OCI-LY7 (cell line): ENCODE results near the gene PHF21B. TPM values are rescaled to one million over a fixed set of nuclear protein-coding genes. Genes with fewer than 3 reads are reported as not detected.

Experiments
- BruUV-seq: library from RNA; stranded (reverse); fragments of 400-500 nt; replicated peaks from 2 replicates; lab custom pipeline; 2021; lab: Mats Ljungman, UMichigan
- CTCF ChIA-PET: fragments of 300-600 bp; sonication (Branson Sonifier 250); formaldehyde crosslinking; loops from one replicate; lab custom pipeline; 2022; ENCODE audit warnings: antibody characterized with exemption; ENCODE audit not compliant: unreplicated experiment; lab: Charles Lee
- POLR2A ChIA-PET: fragments of 300-600 bp; sonication (Branson Sonifier 250); formaldehyde crosslinking; loops from one replicate; lab custom pipeline; 2022; ENCODE audit warnings: antibody characterized with exemption; lab: Charles Lee
- DNase-seq: peaks from one replicate; pipeline ENCODE4 v3.0.0-alpha.2; 2015; ENCODE audit warnings: low spot score
- H2AFZ ChIP-seq: fragments of 200-600 bp; sonication (generic), shearing (Covaris generic); 2 replicates; pipeline ENCODE4 v1.6.1; 2014; ENCODE audit warnings: mild to moderate bottlenecking, antibody characterized with exemption, low read length, moderate library complexity
- H3K27ac ChIP-seq: fragments of 200-600 bp; sonication (generic); 2 replicates; pipeline ENCODE4 v1.5.1; 2014; ENCODE audit warnings: mixed run types, low read depth, mild to moderate bottlenecking, moderate library complexity, low read length, inconsistent platforms; ENCODE audit not compliant: poor library complexity, severe bottlenecking
- H3K36me3 ChIP-seq: fragments of 200-600 bp; sonication (generic); 2 replicates; pipeline ENCODE4 v1.6.1; 2014; ENCODE audit warnings: mild to moderate bottlenecking, antibody characterized with exemption, low read length, moderate library complexity, mixed read lengths; ENCODE audit not compliant: insufficient read depth
- H3K4me1 ChIP-seq: fragments of 200-600 bp; sonication (generic); 2 replicates; pipeline ENCODE4 v1.5.1; 2014; ENCODE audit warnings: mild to moderate bottlenecking, low read length; ENCODE audit not compliant: insufficient read depth, poor library complexity, severe bottlenecking
- H3K4me2 ChIP-seq: fragments of 200-600 bp; sonication (generic); 2 replicates; pipeline ENCODE4 v1.6.1; 2014; ENCODE audit warnings: mild to moderate bottlenecking, low read length
- H3K4me3 ChIP-seq: fragments of 200-600 bp; sonication (generic); 2 replicates; pipeline ENCODE4 v1.5.1; 2014; ENCODE audit warnings: mild to moderate bottlenecking, low read depth, low read length; ENCODE audit not compliant: poor library complexity, severe bottlenecking
- H3K79me2 ChIP-seq: fragments of 200-600 bp; sonication (generic); 2 replicates; pipeline ENCODE4 v1.6.1; 2016; ENCODE audit warnings: low read depth, mild to moderate bottlenecking, low read length, moderate library complexity, mixed read lengths; ENCODE audit not compliant: insufficient read depth
- H3K9me2 ChIP-seq: fragments of 200-600 bp; sonication (generic); 2 replicates; pipeline ENCODE4 v1.6.1; 2016; ENCODE audit warnings: mild to moderate bottlenecking, low read length, mixed read lengths; ENCODE audit not compliant: insufficient read depth
- H3K9me3 ChIP-seq: fragments of 200-600 bp; sonication (generic); 2 replicates; pipeline ENCODE4 v1.6.1; 2014; ENCODE audit warnings: mild to moderate bottlenecking, mixed run types, low read length, mixed read lengths
- H4K20me1 ChIP-seq: fragments of 200-600 bp; sonication (generic); 2 replicates; pipeline ENCODE4 v1.6.1; 2014; ENCODE audit warnings: mild to moderate bottlenecking, antibody characterized with exemption, low read length, moderate library complexity, mixed read lengths; ENCODE audit not compliant: insufficient read depth
- CTCF ChIP-seq: fragments of 200-600 bp; sonication (generic); conservative IDR thresholded peaks from 2 replicates; pipeline ENCODE4 v1.5.1; 2014; ENCODE audit warnings: mild to moderate bottlenecking, antibody characterized with exemption, low read length, moderate library complexity, mixed read lengths
- EZH2phosphoT487 ChIP-seq: fragments of 200-600 bp; sonication (generic); IDR thresholded peaks from 2 replicates; pipeline ENCODE4 v1.6.1; 2018; ENCODE audit warnings: low read depth, borderline replicate concordance, mild to moderate bottlenecking, mixed run types, antibody characterized with exemption, low read length, moderate library complexity, mixed read lengths
- intact Hi-C: fragments of 100-400 bp; cut with micrococcal nuclease; formaldehyde crosslinking; loops from one replicate; pipeline ENCODE4 v1.10.0; 2022; ENCODE audit not compliant: unreplicated experiment
- total RNA-seq, 2 experiments: library from RNA; depleted of rRNA in 1 of 2; stranded (reverse); fragments of >200 nt in 1 of 2; shearing (Covaris generic) in 1 of 2; gene quantifications; 2 replicates each; pipeline ENCODE4 v1.2.3, GENCODE V29; 2014 to 2022

Gene PHF21B
- total RNA-seq, 2 experiments from 2014 or later: 9.4 to 12.4 TPM

GRCh38 chr22:44883011-44883421 is 126.8 kb downstream of the PHF21B start:
- Histone ChIP-seq H3K4me1 (no peaks in the 10 kb centered on the region), H4K20me1 (no peaks in the 10 kb centered on the region), H3K27ac (no peak overlapping the region), H2AFZ (no peak overlapping the region), H3K9me2 (no peaks in the 10 kb centered on the region), H3K4me3 (no peak overlapping the region), H3K4me2 (no peak overlapping the region), H3K9me3 (no peaks in the 10 kb centered on the region), H3K79me2 (no peaks in the 10 kb centered on the region), H3K36me3 (no peaks in the 10 kb centered on the region)
- TF ChIP-seq CTCF (no peak), EZH2phosphoT487 (no peak)
- intact Hi-C loops: no loop called here
- no TSS peak for BruUV-seq
- ChIA-PET POLR2A (no interaction called here), CTCF (no interaction called here)
- no peak for DNase-seq

GRCh38 chr22:44882226-44882905 is 127.4 kb downstream of the PHF21B start:
- no peak overlapping the region for H3K4me2 ChIP-seq
- H3K79me2 ChIP-seq: no peaks in the 10 kb centered on the region
- no peaks in the 10 kb centered on the region for H4K20me1 ChIP-seq
- H3K36me3 ChIP-seq: no peaks in the 10 kb centered on the region
- no peaks in the 10 kb centered on the region for H3K9me2 ChIP-seq
- no peak for TF ChIP-seq CTCF
- no peak for TF ChIP-seq EZH2phosphoT487
- no TSS peak for BruUV-seq
- CTCF ChIA-PET: no interaction called here
- no peaks in the 10 kb centered on the region for H3K4me1 ChIP-seq
- POLR2A ChIA-PET: no interaction called here
- H3K9me3 ChIP-seq: no peaks in the 10 kb centered on the region
- H2AFZ ChIP-seq: no peak overlapping the region
- H3K4me3 ChIP-seq: no peak overlapping the region
- no peak for DNase-seq
- H3K27ac ChIP-seq: no peak overlapping the region
- intact Hi-C loops: no loop called here

GRCh38 chr22:44881624-44882023 is 128.2 kb downstream of the PHF21B start:
- Histone ChIP-seq H3K4me1 (no peaks in the 10 kb centered on the region), H3K9me2 (no peaks in the 10 kb centered on the region), H2AFZ (no peak overlapping the region), H3K4me2 (no peak overlapping the region), H4K20me1 (no peaks in the 10 kb centered on the region), H3K9me3 (no peaks in the 10 kb centered on the region), H3K4me3 (no peak overlapping the region), H3K27ac (no peak overlapping the region), H3K79me2 (no peaks in the 10 kb centered on the region), H3K36me3 (no peaks in the 10 kb centered on the region)
- intact Hi-C loops: no loop called here
- TF ChIP-seq CTCF: no peak
- no peak for TF ChIP-seq EZH2phosphoT487
- DNase-seq: no peak
- POLR2A ChIA-PET: no interaction called here
- CTCF ChIA-PET: no interaction called here
- no TSS peak for BruUV-seq
